ENCODE results near the gene CDK10. TPM values are rescaled to one million over a fixed set of nuclear protein-coding genes. Genes with fewer than 3 reads are reported as not detected.

CDK10 gene
- total RNA-seq, 1 experiment from 2014 or later = 52.6 TPM

- Histone ChIP-seq H3K36me3 (ENCODE audit: control insufficient read depth, insufficient read depth, low read length) (peaks cover 2% of the 10 kb centered on the region; the same call in 1 of the 2 replicates), H3K4me1 (ENCODE audit: control insufficient read depth, insufficient read depth, low read length) (no peaks in the 10 kb centered on the region), H3K27ac (ENCODE audit: low read length) (no peak overlapping the region), H3K9me3 (ENCODE audit: control insufficient read depth, insufficient read depth, low read depth, low read length) (no peaks in the 10 kb centered on the region), H3K4me3 (ENCODE audit: low read depth in 2 of 2, low read length in 2 of 2) (no peak overlapping the region), H3K27me3 (ENCODE audit: control insufficient read depth, insufficient read depth, low read length) (no peaks in the 10 kb centered on the region)
- intact Hi-C loops (cut with micrococcal nuclease; ENCODE audit: unreplicated experiment) = no loop called here
- no peak for ATAC-seq
- ChIA-PET CTCF (no interaction called here), POLR2A (no interaction called here)
- no TSS peak for BruUV-seq (replicated peaks)
- TF ChIP-seq SIN3A (IDR thresholded peaks at IDR 0.05; ENCODE audit: borderline replicate concordance, insufficient read depth, low read depth, low read length) (no peak), POLR2AphosphoS5 (IDR thresholded peaks at IDR 0.05; ENCODE audit: low read depth, low read length) (no peak), TCF7L2 (IDR thresholded peaks at IDR 0.05; ENCODE audit: low read depth, low read length) (no peak), CTCF (IDR thresholded peaks at IDR 0.05) (no peak), REST (IDR thresholded peaks at IDR 0.05; ENCODE audit: insufficient read depth in 1 of 2, low read depth in 2 of 2, low read length in 1 of 2) (no peak)
- DNase-seq (ENCODE audit: low read depth, low spot score) = no peak
- in situ Hi-C loops (cut with HindIII; ENCODE audit: low pct_unique_long_range_greater_than_20kb, low sequenced_read_pairs) = no loop called here
Observed at GRCh38 chr16:89736554-89736953, 50.1 kb downstream of the CDK10 start.

GRCh38 chr16:89737341-89738071 is 51.0 kb downstream of the CDK10 start:
- ATAC-seq = no peak
- no peak overlapping the region for H3K4me3 ChIP-seq (ENCODE audit: low read depth in 2 of 2, low read length in 2 of 2)
- ChIA-PET POLR2A (no interaction called here), CTCF (no interaction called here)
- H3K9me3 ChIP-seq (ENCODE audit: control insufficient read depth, insufficient read depth, low read depth, low read length) = no peaks in the 10 kb centered on the region
- no peaks in the 10 kb centered on the region for H3K4me1 ChIP-seq (ENCODE audit: control insufficient read depth, insufficient read depth, low read length)
- no TSS peak for BruUV-seq (replicated peaks)
- intact Hi-C loops (cut with micrococcal nuclease; ENCODE audit: unreplicated experiment) = no loop called here
- peaks cover 2% of the 10 kb centered on the region; the same call in 1 of the 2 replicates for H3K36me3 ChIP-seq (ENCODE audit: control insufficient read depth, insufficient read depth, low read length)
- no peaks in the 10 kb centered on the region for H3K27me3 ChIP-seq (ENCODE audit: control insufficient read depth, insufficient read depth, low read length)
- TF ChIP-seq TCF7L2 (IDR thresholded peaks at IDR 0.05; ENCODE audit: low read depth, low read length) (no peak), SIN3A (IDR thresholded peaks at IDR 0.05; ENCODE audit: borderline replicate concordance, insufficient read depth, low read depth, low read length) (no peak), POLR2AphosphoS5 (IDR thresholded peaks at IDR 0.05; ENCODE audit: low read depth, low read length) (peak; percentile 43), REST (IDR thresholded peaks at IDR 0.05; ENCODE audit: insufficient read depth in 1 of 2, low read depth in 2 of 2, low read length in 1 of 2) (no peak), CTCF (IDR thresholded peaks at IDR 0.05) (no peak)
- in situ Hi-C loops (cut with HindIII; ENCODE audit: low pct_unique_long_range_greater_than_20kb, low sequenced_read_pairs) = no loop called here
- no peak for DNase-seq (ENCODE audit: low read depth, low spot score)
- H3K27ac ChIP-seq (ENCODE audit: low read length) = no peak overlapping the region
